GM19193 (cell line): ENCODE data around the gene JCAD.

ENCODE experiments used
- POLR2A ChIP-seq: IDR thresholded peaks from 4 replicates; pipeline ENCODE4 v1.6.1; 2011; ENCODE audit not compliant: insufficient read depth, insufficient read length; ENCODE audit errors: extremely low read depth

Gene JCAD, protein sequence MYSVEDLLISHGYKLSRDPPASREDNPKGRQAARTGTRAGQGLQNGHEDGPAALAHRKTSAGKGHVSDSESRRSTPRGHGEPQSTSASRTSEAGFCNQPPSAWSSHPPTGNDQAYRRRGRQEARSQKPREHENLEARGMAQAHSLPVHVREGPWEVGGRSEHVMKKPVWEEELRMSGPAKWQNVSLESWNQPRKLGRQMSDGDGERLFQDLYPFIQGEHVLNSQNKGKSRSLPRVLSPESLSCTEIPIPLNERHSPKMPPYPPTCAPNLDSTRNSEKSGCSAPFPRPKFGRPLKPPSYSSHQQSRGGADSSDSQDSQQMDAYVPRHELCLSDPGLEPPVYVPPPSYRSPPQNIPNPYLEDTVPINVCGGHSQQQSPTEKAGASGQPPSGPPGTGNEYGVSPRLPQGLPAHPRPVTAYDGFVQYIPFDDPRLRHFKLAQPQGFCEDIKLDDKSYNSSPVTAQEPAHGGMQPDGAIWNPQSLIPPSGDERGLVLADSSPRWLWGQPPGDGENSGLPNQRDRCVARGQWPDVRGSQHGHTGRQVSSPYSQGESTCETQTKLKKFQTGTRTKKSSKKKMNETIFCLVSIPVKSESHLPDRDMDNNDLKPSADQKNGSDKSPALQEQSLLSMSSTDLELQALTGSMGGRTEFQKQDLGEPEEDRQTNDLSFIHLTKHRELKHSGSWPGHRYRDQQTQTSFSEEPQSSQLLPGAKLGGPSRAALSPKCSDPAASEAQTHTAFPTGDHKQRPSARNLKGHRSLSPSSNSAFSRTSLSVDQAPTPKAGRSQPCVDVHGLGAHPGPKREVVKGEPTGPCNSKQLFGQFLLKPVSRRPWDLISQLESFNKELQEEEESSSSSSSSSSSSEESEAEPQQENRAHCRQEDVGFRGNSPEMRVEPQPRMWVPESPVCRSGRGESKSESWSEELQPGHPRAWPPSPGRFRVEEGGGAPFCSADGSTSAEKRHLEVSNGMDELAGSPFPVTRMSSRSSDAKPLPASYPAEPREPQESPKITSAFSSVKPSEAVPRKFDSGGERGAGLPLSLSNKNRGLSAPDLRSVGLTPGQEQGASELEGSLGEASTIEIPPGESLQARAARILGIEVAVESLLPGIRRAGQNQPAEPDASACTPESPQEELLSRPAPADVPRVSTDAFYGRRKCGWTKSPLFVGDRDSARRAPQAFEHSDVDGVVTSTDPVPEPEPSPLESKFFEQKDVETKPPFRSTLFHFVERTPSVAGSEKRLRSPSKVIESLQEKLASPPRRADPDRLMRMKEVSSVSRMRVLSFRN (N-terminal part only)

GRCh38 chr10:30059209-30060107 is at the start of gene JCAD:
Gene JCAD, minus strand, starts transcription at chr10:30059586. Its CDS starts 11,774 bp downstream, at chr10:30047812.
- no peak for TF ChIP-seq POLR2A

DNA sequence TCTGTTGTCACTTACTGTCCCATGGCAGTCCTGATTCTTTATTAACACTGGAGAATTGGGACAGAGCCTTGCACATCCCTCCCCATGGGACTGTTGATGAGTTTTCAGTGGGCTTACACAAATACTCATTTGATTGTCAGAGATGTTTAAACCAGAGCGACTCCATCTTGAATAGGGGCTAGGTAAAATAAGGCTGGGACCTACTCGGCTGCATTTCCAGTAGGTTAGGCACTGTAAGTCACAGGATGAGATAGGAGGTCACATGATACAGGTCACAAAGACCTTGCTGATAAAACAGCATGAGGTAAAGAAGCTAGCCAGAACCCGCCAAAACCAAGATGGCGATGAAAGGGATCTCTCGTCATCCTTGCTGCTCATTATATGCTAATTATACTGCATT is 47.6 kb upstream of the JCAD start:
- no peak for TF ChIP-seq POLR2A

DNA sequence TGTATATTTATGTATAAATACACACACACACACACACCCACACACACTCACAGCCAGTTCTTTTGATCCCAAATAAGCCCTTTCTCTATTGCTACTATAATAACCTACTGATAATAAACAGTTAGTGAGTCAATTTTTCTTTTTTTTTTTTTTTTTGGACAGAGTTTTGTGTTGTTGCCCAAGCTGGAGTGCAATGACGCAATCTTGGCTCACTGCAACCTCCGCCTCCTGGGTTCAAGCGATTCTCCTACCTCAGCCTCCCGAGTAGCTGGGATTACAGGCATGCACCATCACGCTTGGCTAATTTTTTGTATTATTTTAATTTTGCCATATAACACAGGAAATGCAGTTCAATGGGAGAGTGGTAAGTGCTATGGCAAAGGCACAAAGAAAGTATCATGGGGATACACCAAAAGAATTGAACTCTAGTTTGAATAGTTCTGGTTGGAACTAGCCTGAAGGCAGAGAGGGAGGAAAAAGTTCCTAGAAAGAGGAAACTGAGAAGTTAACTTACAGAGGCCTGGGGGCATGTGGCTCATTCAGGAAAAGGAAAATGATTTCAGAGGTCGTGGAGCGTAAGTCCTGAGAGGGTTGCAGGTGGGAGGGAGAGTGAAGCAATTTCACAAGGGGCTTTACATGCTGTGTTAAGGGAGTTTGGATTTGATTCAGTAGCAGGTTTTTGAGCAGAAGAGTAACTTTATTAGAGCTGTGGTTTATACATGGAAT is 44.4 kb upstream of the JCAD start:
- TF ChIP-seq POLR2A: no peak

GRCh38 chr10:30099101-30099500 is 39.7 kb upstream of the JCAD start:
- TF ChIP-seq POLR2A: no peak

GRCh38 chr10:30098629-30099028 is 39.2 kb upstream of the JCAD start:
- TF ChIP-seq POLR2A: no peak

DNA sequence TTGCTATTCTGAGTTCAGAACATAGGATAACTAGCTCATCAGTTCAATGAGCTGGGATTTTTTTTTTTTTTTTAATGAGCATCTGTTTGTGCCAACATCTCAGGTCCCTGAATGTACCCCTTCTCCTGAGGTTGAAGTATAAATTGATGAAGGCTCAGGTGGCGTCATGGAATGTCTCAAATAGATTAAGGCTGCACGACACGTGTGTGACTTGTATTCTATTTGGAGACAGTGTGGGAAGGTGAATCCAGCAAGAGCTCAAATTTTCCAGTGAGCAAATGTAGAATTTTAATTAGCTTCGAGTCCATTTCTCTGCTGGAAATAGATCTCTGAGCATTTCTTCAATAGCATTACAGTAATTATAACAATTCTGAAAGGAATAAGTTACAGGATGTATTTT is 37.2 kb upstream of the JCAD start:
- no peak for TF ChIP-seq POLR2A

DNA sequence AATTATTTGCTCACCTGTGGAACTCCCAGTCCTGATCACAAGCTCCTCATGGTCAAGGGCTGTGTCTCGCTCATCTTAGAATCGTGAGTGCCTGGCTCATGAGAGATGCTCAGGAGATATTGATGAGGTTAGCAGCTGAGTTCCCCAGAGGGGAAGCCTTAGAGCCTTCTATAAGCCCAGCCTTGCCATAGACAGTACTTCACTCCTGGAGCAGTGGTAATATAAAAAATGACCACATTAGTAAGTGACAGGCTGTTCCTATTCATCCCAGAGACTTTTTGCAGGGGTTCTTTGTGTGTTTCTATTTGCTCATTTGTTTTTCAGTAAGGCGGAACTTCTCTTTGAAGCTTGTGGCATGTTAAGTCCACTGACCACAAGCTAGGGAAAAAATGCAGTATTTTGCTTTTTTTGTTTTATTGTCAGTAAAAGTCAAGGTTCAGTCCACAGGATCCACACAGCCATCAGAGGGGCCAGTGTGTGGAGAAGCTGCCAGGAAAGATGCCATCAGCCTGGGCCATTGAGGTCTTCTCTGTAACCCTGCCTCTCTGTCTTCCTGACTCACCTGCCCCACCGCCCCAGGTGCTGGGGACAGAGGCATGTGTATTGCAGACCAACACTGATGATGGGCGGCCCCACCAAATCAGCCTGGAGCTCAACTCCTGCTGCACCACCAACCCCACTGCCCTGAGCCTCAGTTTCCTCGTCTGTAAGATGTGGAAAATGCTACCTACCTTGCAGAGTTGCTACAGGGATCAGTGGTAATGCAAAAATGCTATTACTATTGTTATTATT is 36.4 kb upstream of the JCAD start:
- no peak for TF ChIP-seq POLR2A

DNA sequence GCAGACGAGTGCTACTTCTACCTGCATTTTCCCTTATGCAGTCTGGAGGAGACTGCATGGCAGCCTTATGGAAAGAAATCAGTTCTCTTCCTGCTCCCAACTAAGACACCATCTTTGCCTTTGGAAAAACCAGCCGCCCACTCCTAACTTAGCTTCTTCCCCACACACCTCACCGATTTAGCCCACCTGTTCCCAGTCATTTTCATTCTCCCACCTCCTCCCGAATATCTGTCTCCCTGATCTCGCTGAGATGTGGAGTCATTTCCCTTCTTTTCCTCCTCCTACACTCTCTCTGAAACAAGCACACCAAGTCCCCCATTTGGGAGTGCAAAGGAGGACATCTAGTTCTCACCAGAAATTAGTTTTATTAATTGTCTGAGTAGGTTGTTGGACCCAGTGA is 35.2 kb upstream of the JCAD start:
- no peak for TF ChIP-seq POLR2A

DNA sequence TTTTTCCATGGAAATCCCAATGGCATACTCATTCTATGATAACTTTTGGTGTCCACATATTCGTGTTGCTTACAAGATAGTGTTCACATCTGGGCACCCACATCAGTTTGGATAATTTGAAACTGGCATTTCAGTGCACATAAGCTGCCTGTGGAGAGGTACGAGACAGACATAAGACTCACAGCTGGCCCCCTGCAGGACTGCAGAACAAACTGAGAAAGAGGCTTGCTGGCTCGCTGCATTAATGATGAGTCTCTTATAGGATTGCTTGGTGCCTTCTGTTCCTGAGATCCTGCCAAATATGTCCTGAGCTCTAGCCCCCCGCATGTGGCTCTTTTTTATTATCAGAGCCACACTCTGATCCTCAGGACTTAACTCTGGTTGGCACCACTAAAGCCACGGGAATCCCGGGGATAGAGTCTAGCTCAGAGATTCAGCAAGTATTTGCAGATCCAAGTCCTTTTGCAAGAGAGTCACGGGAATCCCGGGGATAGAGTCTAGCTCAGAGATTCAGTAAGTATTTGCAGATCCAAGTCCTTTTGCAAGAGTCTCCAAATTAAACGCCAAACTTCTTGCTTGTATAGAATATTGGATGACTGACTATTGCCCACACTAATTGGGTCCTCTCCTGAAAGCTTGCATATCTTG is 34.0 kb upstream of the JCAD start:
- no peak for TF ChIP-seq POLR2A

DNA sequence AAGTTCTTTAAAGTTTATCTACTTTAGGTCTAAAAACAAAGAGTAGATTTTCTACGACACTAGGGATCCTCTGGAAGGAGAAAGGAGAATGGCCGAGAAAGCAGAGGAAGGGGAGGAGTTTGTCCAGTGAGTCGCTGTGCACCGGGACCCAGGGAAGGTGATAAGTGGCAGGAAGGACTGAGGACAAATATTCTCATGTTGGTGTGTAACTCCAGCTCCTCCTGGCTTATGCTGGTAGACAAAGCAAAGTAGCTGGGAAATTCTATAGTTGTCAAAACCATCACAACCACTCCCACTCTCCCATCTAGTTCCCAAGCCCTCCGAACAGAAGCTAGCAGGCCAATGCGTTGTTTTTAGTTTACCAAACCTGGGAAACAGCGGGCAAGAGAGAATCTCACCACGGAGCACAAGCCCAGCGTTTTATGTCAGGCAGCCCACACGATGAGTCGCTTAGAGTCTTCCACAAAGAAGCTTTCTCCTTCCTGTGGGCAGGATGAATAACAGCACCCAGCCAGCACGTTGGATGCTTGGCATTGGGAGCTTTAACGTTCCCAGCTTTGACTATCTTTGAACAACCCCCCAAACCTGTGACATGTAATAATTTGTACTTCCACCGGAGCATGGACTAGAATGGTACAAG is 32.9 kb upstream of the JCAD start:
- TF ChIP-seq POLR2A: no peak

DNA sequence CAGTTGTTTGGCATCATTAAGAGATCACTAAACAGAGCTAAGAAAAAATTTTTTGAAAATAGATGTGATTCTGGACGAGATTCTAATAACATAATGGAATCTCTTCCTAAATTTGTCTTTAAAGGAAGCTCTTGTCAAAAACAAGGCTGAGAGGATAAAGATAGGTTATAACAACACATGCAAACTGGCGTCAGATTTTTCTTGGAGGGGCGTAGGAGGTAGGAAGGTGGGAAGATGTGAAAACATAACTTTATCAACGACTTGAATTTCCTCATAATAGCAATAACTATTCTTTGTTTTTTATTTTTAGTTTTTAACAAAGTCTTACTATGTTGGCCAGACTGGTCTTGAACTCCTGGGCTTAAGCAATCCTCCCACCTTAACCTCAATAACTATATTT is 31.8 kb upstream of the JCAD start:
- TF ChIP-seq POLR2A: no peak

- no peak for TF ChIP-seq POLR2A
These were observed 28.8 kb upstream of the JCAD start for GRCh38 chr10:30088178-30088577.

- no peak for TF ChIP-seq POLR2A
These were observed 24.5 kb upstream of the JCAD start for GRCh38 chr10:30083934-30084333.
